ENCODE measurements around the gene TCF3. TPM values are rescaled to one million over a fixed set of nuclear protein-coding genes. Genes with fewer than 3 reads are reported as not detected.

The TCF3 gene
- polyA plus RNA-seq, 1 donor from 2014 or later, result 31.7 TPM

DNA sequence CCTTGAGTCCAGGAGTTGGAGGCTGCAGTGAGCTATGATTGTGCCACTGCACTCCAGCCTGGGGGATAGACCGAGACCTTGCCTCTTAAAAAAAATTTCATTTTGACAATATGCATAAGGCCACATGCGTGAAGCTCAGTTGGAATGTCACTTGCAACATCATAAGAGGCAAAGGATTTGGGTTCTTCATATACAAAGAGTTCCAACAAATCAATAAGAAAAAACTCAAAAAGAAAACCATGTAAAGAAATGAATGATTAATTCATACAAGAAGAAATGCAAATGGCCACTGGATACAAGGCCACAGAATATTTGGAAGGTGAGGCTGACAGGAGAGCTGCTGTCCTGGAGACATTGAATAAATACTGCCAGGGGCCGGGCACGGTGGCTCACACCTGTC is 9.6 kb upstream of the TCF3 start:
- no peaks in the 10 kb centered on the region for H3K79me2 ChIP-seq (replicated peaks; ENCODE audit: insufficient read depth, low read length)
- no peaks in the 10 kb centered on the region for H4K20me1 ChIP-seq (ENCODE audit: insufficient read depth)
- H3K27ac ChIP-seq (ENCODE audit: low read length), result no peak overlapping the region
- H3K27me3 ChIP-seq (ENCODE audit: insufficient read depth, low read depth, low read length), result no peaks in the 10 kb centered on the region
- no peaks in the 10 kb centered on the region for H3K9me2 ChIP-seq (ENCODE audit: insufficient read depth, low read length)
- no peak for TF ChIP-seq TAF1 (IDR thresholded peaks at IDR 0.05; ENCODE audit: low read depth)
- no peak overlapping the region for H2AFZ ChIP-seq (ENCODE audit: low read depth, low read length)
- H3K4me2 ChIP-seq (ENCODE audit: low read length), result no peak overlapping the region
- H3K9ac ChIP-seq (ENCODE audit: low read length), result no peak overlapping the region
- no peaks in the 10 kb centered on the region for H3K36me3 ChIP-seq (ENCODE audit: insufficient read depth, low read length)
- H3K4me3 ChIP-seq (ENCODE audit: low read length), result no peak overlapping the region
- H3F3A ChIP-seq (ENCODE audit: insufficient read depth, low read length, poor library complexity, severe bottlenecking), result no peaks in the 10 kb centered on the region
- H3K9me3 ChIP-seq (ENCODE audit: low read length), result no peaks in the 10 kb centered on the region

DNA sequence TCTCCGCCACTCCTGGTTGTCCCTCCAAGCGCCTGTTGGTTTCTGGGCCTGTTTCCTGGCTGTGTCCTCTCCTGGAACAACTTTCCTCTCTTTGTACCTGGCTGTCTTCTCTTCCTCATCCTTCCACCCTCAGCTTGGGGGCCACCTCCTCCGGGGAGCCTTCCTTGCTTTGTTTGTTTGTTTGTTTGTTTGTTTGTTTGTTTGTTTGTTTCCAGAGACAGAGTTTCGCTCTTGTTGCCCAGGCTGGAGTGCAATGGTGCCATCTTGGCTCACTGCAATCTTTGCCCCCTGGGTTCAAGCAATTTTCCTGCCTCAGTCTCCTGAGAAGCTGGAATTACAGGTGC is 6.6 kb upstream of the TCF3 start:
- no peak overlapping the region for H2AFZ ChIP-seq (ENCODE audit: low read depth, low read length)
- H3K36me3 ChIP-seq (ENCODE audit: insufficient read depth, low read length), result no peaks in the 10 kb centered on the region
- H3K9me2 ChIP-seq (ENCODE audit: insufficient read depth, low read length), result no peaks in the 10 kb centered on the region
- no peaks in the 10 kb centered on the region for H4K20me1 ChIP-seq (ENCODE audit: insufficient read depth)
- no peak overlapping the region for H3K9ac ChIP-seq (ENCODE audit: low read length)
- H3K27me3 ChIP-seq (ENCODE audit: insufficient read depth, low read depth, low read length), result no peaks in the 10 kb centered on the region
- H3K4me2 ChIP-seq (ENCODE audit: low read length), result no peak overlapping the region
- H3F3A ChIP-seq (ENCODE audit: insufficient read depth, low read length, poor library complexity, severe bottlenecking), result no peaks in the 10 kb centered on the region
- H3K4me3 ChIP-seq (ENCODE audit: low read length), result no peak overlapping the region
- no peak overlapping the region for H3K27ac ChIP-seq (ENCODE audit: low read length)
- H3K79me2 ChIP-seq (replicated peaks; ENCODE audit: insufficient read depth, low read length), result no peaks in the 10 kb centered on the region
- H3K9me3 ChIP-seq (ENCODE audit: low read length), result no peaks in the 10 kb centered on the region
- TF ChIP-seq MXI1 (conservative IDR thresholded peaks at IDR 0.05; ENCODE audit: poor library complexity, severe bottlenecking) (no peak), EZH2 (IDR thresholded peaks at IDR 0.05; ENCODE audit: borderline replicate concordance, insufficient read depth, low read length, poor library complexity, severe bottlenecking) (no peak), POLR2AphosphoS5 (IDR thresholded peaks at IDR 0.05) (no peak), SMC3 (conservative IDR thresholded peaks at IDR 0.05; ENCODE audit: poor library complexity) (no peak)
- TF ChIP-seq, protein P1, sequence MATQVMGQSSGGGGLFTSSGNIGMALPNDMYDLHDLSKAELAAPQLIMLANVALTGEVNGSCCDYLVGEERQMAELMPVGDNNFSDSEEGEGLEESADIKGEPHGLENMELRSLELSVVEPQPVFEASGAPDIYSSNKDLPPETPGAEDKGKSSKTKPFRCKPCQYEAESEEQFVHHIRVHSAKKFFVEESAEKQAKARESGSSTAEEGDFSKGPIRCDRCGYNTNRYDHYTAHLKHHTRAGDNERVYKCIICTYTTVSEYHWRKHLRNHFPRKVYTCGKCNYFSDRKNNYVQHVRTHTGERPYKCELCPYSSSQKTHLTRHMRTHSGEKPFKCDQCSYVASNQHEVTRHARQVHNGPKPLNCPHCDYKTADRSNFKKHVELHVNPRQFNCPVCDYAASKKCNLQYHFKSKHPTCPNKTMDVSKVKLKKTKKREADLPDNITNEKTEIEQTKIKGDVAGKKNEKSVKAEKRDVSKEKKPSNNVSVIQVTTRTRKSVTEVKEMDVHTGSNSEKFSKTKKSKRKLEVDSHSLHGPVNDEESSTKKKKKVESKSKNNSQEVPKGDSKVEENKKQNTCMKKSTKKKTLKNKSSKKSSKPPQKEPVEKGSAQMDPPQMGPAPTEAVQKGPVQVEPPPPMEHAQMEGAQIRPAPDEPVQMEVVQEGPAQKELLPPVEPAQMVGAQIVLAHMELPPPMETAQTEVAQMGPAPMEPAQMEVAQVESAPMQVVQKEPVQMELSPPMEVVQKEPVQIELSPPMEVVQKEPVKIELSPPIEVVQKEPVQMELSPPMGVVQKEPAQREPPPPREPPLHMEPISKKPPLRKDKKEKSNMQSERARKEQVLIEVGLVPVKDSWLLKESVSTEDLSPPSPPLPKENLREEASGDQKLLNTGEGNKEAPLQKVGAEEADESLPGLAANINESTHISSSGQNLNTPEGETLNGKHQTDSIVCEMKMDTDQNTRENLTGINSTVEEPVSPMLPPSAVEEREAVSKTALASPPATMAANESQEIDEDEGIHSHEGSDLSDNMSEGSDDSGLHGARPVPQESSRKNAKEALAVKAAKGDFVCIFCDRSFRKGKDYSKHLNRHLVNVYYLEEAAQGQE (IDR thresholded peaks at IDR 0.05; ENCODE audit: borderline replicate concordance), result no peak
- TF ChIP-seq, protein P2, sequence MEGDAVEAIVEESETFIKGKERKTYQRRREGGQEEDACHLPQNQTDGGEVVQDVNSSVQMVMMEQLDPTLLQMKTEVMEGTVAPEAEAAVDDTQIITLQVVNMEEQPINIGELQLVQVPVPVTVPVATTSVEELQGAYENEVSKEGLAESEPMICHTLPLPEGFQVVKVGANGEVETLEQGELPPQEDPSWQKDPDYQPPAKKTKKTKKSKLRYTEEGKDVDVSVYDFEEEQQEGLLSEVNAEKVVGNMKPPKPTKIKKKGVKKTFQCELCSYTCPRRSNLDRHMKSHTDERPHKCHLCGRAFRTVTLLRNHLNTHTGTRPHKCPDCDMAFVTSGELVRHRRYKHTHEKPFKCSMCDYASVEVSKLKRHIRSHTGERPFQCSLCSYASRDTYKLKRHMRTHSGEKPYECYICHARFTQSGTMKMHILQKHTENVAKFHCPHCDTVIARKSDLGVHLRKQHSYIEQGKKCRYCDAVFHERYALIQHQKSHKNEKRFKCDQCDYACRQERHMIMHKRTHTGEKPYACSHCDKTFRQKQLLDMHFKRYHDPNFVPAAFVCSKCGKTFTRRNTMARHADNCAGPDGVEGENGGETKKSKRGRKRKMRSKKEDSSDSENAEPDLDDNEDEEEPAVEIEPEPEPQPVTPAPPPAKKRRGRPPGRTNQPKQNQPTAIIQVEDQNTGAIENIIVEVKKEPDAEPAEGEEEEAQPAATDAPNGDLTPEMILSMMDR (IDR thresholded peaks at IDR 0.05; ENCODE audit: poor library complexity, severe bottlenecking), result no peak

DNA sequence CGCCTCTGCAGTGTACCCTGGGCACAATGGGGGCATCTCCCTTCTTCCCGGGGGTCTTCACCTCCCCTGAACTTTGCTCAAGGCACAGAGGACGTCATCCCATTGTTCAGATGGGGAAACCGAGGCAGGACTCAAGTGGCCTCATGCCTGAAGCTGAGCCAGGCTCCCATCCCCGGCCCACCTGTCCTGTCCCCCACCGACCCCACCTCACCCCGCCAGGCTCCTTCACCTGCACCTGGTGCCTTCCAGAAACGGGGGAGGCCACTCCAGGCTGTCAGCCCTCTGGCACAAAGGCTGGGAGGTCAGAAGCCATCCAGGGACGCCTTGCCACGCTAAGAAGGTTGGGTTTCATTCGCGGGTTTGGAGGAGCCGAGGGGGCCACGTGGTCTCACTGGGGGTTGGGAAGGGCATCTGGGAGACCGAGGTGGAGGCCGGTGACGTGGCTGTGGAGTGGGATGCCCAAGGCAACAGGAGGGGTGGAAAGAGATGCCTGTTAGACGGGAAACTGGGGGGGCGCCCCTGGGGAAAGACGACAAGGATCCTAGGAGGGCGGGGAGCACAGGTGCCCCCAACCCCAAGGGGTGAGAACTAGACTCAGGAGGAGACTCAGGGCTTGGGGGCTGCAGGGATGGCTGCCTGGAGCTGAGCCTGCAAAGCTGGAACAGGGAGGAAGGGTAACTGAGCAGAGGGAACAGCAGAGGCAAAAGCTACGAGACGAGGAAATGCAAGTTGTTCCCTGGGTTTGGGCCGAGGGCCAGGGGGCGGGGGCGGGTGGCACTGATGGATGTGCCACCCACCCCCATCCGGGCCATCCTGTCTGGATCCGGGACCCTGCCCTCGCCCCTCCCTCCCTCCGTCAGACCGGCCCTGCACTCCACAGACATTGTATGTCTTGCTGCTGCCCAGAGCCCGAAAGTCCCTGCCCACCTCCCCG is 6.0 kb upstream of the TCF3 start:
- no peak overlapping the region for H3K9ac ChIP-seq (ENCODE audit: low read length)
- no peak overlapping the region for H3K4me3 ChIP-seq (ENCODE audit: low read length)
- no peak overlapping the region for H2AFZ ChIP-seq (ENCODE audit: low read depth, low read length)
- TF ChIP-seq RAD21 (conservative IDR thresholded peaks at IDR 0.05) (no peak), MXI1 (conservative IDR thresholded peaks at IDR 0.05; ENCODE audit: poor library complexity, severe bottlenecking) (no peak), TAF1 (IDR thresholded peaks at IDR 0.05; ENCODE audit: low read depth) (no peak)
- TF ChIP-seq, protein P2 (IDR thresholded peaks at IDR 0.05; ENCODE audit: poor library complexity, severe bottlenecking), result no peak
- H3K4me2 ChIP-seq (ENCODE audit: low read length), result no peak overlapping the region
- H3F3A ChIP-seq (ENCODE audit: insufficient read depth, low read length, poor library complexity, severe bottlenecking), result no peaks in the 10 kb centered on the region
- H3K9me2 ChIP-seq (ENCODE audit: insufficient read depth, low read length), result no peaks in the 10 kb centered on the region
- H3K79me2 ChIP-seq (replicated peaks; ENCODE audit: insufficient read depth, low read length), result no peaks in the 10 kb centered on the region
- H3K27ac ChIP-seq (ENCODE audit: low read length), result no peak overlapping the region
- no peaks in the 10 kb centered on the region for H3K27me3 ChIP-seq (ENCODE audit: insufficient read depth, low read depth, low read length)
- no peaks in the 10 kb centered on the region for H4K20me1 ChIP-seq (ENCODE audit: insufficient read depth)
- H3K9me3 ChIP-seq (ENCODE audit: low read length), result no peaks in the 10 kb centered on the region
- H3K36me3 ChIP-seq (ENCODE audit: insufficient read depth, low read length), result no peaks in the 10 kb centered on the region
